Activated CD4-positive, CD25-positive, alpha-beta regulatory T cell treated with anti-CD3 and anti-CD28 coated beads, Interleukin-2, amount 50 U/mL, for 16 hours (primary cell): ENCODE results near the gene PTPRH.
"Not testable (repeated sequence)": the region's sequence is repeated elsewhere in the genome, so short reads cannot be mapped to it uniquely, and the experiment has no call there.

Experiments used
- DNase-seq: peaks from one replicate; pipeline ENCODE4 v3.0.0-alpha.2; 2020; ENCODE audit warnings: low read depth, low spot score

The PTPRH gene

DNA sequence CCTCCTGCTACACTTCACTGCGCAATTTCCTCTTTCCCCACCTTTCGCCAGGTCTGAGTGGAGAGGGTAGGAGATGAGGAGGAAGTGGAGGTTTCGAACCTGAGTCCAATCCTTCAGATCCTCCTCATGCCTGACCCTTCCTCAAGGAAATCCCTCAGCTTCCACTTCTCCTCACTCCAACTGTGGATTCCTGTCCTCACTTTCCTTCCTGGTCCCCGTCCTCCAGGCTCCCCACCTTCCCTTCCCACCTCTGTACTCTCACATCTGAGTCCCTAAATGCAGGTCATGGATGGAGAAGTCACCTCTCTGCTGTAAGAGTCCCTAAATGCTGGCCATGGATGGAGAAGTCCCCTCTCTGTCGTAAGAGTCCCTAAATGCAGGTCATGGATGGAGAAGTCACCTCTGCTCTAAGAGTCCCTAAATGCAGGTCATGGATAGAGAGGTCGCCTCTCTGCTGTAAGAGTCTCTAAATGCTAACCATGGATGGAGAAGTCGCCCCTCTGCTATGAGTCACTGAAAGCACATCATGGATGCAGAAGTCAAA, 16.2 kb upstream of the PTPRH start:
- DNase-seq = no peak

DNA sequence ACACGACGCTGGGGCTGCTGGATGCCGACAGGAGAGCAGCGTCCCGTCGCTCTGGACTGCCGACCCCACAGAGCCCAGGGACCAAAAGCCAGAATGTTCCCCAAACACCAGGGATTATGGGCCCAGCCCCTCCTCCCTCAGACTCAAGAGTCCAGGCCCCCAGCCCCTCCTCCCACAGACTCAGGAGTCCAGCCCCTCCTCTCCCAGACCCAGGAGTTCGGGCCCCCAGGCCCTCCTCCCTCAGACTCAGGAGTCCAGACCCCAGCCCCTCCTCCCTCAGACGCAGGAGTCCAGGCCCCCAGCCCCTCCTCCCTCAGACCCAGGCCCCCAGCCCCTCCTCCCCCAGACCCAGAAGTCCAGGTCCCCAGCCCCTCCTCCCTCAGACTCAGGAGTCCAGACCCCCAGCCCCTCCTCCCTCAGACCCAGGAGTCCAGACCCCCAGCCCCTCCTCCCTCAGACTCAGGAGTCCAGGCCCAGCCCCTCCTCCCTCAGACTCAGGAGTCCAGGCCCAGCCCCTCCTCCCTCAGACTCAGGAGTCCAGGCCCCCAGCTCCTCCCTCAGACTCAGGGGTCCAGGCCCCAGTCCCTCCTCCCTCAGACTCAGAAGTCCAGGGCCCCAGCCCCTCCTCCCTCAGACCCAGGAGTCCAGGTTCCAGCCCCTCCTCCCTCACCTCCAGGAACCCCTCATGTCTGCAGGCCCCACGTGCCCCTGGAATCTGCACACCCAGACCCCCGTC, 15.5 kb upstream of the PTPRH start:
- not testable (repeated sequence) for DNase-seq

DNA sequence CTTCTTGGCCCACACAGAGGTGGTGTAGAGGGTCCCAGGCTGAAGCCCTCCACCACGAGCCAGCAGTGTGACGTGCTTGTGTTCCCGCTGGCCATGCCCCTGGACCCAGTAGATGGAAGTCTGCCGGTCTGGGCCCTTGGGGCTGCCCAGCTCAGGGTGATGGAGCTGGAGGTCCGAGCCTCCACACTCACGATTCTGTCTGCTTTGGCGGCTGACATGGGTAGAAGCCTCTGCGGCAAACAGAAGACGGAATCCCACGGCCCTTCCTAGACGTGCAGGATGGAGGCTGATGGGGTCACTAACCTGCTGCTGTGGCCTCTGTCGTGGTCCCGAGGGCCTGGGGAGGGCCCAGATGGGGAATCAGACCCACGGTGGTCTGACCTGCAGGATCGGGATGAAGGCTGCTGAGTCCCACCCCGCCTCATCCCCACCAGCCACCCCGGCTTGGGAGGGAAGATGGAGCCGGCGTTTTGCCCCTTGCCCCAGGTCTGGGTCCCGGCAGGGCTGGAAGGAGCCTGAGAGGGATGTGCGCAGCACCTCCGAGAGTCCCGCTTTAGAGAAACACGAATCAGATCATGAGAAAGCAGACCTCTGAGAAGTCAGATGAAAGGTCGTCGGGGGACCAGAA, 14.9 kb upstream of the PTPRH start:
- DNase-seq = no peak

DNA sequence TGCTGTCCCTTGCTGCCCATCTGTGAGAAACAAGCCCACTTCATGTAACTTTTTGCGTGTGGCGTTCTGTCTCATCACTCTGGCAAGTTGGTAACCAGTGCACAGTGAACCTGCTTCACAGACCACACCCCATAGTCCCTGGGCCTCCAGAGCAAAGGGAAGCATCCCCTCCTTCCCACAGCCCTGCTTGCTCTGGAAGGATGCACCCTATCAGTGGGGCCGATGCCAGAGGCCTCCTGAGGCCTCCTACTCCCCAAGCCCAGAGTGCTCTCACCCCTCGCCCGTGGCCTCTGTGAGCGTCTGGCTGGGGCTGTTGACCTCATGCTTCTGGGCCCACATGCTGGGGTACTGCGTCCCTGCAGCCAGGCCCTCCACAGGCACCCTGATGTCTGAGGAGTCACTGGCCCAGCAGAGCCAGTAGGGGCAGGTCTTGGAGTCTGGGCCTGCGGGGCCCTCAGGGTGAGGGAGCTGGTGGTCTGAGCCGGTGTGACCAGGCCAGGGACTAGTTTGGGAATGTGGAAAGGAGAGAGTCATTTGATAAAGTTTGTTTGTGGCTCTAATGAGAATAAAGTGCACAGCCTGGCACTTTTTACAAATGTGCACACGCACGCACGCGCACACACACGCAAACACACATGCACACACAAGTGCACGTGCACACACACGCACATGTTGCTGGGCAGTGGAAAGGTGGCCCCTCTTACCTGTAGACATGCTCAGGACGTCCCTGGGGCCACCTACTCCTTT, 14.2 kb upstream of the PTPRH start:
- no peak for DNase-seq

DNA sequence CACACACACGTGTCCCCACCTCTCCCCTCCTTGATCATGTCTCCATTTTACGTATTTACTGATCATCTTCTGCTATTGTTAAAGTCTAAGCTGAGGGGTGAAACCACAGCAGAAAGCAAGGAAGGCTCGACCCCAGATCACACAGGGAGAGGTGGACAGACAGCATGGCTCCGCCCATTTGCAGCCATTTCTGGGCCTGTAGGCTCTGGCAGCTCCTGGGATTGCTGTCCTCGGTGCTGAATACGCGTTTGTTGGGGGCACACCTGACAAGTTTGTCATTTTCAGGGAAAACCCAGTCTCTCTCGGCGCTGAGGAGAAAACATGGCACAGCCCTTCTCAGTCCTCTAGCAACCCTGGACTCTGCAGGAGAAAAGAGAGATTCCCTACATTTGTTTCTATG, 11.2 kb upstream of the PTPRH start:
- no peak for DNase-seq

DNA sequence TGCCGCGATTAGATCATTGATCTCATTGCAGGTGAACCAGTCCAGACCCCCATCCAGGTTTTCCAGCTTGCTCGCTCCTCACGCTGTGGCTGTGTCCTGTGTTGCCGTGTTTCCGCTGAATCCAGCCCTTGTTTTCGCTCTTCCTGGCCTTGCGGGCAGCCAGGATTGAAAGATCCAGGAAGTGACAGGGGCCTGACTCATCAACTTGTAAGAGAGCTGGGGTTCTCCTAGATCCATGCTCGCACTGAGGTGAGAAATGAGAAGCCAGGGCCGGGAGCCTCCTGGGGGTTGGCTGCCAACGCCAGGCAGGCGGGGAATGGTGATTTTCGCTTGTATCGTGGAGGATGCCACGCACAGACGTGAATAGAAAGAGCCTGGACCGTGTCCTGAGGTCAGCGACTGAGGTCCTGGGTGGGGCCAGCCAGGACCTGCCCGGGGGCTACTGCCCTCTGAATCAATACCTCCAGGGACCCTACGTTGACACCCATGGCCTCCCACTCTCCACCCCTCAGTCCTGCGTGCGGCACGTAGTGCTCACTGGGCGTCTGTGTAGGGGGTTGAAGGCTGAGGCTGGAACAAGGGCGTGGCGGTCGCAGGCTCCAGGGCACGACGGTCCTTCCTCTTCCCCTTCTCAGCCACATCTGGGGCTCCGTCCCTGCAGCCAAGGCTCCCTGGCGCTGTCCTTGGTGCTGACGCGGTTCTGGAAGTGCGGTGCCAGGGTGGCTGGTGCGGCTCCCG, 7.3 kb upstream of the PTPRH start:
- DNase-seq = no peak

DNA sequence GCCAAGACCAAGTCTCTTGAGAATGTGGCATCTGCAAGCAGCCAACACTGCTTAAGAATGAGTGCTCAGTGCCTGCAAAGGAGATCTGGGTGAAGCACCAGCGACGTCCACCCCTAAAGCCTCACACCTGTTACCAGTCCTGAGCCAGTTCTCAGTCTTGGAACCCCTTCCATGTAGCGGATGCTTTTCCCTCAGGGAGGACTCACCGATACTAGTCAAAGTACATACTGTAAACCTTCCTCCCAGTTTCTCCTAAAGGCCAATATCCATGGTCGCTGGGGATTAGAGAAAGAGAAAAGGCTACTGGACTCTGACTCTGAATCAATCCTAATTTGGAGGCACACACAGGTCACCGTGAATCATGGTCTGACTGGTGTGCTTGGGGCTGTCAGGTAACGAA, 4.2 kb upstream of the PTPRH start:
- no peak for DNase-seq

DNA sequence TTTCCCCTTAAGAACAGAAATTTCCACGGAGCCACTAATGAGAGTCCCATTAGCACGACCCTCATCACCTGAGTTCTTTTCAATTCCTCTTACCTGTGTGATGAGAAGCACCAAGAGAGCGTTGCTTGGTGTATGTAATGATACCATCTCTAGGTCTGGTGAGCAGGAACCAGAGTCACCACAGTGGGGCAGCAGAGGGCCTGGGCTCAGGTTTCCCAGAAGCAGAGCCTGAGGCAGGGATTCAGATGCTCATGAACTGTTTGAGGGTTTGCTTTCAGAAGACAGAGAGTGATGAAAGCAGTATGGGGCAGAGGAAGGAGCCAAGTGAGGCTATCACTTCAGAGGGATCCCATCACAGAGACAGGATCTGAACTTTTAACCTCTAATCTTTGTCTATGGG, 3.1 kb upstream of the PTPRH start:
- no peak for DNase-seq

DNA sequence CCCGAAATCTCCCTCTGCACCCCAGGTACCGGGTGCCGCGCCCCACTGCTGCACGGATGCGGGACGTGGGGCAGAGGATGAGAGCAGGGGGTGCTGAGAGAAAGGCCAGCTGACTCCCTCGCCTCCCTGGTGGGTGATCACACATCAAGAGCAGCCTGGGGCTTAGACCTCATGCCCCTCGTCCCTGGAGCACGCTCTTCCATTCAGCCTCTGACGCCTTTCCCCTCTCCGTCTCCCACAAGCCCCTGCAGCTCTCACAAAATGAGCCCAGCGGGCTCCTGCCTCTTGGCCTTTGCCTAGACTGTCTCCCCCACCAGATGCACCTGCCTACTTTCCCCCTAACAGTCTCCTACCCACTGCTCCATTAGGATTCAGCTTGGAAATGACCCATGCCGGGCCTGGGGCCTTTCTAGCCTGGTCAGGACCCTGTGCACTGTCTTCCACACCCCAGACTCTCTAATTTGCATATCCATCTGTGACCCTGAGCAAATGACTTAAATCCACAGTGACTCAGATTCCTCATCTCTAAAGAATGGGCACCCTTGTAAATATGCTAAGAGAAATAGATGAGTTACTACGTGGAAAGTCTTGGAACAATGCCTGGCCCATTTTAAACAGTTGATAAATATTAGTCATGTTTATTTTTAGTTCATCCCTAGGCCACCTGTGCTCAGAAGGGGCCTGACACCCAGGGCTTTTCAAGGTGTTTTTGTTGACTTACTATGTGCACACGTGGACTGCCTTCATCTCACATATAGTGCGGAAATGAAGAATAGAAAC, 582 bp upstream of the PTPRH start:
- no peak for DNase-seq

DNA sequence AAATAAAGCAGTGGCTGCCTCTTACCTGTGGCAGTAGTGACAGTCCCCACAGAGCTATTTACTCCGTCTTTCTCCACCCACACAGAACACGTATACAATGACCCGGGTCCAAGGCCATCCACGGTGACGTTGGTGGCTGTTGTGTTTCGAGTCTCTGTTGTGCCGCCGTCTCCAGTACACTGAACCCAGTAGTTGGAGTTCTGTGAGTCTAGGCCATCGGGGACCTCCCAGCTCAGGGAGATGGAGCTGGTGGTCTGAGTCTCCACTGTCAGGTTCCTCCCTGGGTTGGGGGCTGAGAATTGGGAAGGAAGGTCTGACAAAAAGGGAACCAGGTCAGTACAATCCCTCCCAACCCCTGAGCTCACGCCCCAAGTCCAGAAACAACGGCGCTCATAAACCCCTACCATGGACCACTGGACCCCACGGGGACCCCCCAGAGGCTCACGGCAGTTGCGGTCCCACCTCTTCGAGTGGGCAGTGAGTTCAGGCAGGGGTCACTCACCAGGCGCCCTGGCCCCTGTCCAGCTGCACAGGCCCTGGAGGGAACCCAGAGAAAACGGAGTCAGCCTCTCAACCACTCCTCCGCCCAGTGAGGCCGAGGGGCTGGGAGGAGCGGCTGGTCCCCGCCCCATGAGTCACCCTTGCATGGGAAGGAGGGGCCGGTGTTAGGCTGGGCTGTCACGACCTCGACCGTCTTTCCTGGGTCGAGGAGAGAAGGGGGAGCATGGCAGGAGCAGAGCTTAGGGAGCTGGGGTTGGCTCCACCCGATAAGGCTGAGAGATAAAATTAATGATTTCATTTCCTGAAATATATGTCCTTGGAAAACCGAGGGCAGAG, 2.4 kb downstream of the PTPRH start:
- DNase-seq = no peak

DNA sequence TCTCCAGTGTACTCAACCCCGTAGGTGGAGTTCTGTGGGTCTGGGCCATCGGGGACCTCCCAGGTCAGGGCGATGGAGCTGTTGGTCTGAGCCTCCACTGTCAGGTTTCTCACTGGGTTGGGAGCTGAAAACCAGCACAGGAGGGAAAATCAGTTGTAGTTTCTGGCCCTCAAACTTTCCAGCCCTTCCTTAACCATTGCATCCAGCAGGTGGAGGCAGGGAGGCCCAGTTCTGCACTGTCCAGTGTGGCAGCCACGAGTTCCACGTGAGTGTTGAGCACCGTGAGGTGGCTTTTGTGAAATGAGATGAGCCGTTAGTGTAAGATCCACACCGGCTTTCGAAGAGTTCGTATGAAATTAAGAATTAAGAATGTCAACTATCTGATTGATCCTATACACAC, 7.1 kb downstream of the PTPRH start:
- not testable (repeated sequence) for DNase-seq

DNA sequence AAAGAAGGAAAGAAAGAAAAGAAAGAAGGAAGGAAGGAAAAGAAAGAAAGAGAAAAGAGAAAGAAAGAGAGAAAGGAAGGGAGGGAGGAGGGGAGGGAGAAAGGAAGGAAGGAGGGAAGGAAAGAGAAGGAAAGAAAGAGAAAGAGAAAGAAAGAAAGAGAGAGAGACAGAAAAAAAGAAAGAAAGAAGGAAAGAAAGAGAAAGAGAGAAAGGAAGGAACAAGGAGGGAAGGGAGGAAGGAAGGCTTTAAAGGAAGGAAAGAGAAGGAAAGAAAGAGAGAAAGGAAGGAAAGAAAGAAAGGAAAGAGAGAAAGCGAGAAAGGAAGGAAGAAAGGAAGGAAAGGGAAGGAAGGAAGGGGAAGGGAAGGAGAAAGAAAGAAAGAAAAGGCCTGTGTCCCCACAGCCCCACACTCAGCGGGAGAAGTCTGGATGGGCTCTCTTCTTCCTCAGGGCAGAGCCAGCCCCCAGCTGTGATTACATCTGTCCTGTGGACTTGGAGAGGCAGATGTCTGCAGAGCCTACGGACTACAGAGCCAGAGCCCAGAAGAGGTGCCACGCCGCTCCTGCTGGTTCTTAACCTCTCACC, 9.6 kb downstream of the PTPRH start:
- DNase-seq = no peak

DNA sequence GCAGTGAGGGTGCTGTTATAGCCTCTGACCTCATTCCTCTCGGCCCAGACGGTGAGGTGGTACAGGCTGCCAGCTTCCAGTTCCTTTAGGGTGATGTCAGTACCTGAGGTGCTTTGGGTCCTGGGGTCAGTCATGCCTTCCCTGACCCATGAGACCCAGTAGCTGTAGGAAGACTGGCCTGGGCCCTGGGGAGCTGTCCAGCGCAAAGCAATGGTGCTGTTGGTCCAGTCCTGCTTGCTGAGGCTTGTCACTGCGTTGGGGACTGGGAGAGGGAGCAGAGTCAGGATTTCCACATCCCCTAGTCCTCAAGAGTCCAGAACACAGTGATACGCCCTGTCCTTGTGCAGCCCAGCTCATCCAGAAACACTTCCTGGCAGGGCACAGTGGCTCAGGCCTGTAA, 10.7 kb downstream of the PTPRH start:
- no peak for DNase-seq

DNA sequence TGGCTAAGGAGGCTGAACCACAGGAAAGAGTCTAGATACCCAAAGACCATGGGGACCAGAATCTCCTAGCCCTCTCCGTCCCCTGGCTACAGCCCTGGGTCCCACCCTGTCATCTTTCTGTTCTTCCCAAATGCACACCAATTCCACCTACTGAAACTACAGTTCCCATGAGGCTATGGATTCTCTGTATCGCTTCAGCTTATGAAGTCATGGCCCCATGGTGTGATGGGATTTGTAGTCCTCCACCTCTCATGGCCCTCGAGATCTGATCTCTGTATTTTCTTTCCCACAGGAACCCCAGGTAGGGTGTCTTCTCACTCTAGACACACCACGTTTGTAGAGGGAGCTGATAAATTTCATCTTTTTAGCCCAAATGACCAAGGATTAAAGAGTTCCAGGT, 11.8 kb downstream of the PTPRH start:
- DNase-seq = no peak

DNA sequence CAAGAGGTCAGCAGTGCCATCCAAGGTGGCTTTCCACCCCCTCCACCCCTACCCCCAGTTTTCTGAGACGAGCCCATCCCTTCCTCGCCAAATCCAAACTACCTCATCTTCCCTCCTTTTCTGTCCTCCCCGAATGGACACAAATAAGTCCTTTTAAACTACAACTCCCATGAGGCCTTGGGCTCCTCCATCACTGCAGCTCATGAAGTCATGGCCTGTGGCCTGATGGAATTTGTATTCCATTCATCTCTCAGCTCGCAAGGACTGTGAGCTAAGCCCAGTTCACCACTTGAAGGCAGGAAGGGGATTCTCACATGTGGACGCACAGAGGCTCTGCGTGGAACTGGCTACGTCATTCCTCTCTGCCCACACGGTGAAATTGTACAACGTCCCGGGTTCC, 12.5 kb downstream of the PTPRH start:
- DNase-seq = no peak

DNA sequence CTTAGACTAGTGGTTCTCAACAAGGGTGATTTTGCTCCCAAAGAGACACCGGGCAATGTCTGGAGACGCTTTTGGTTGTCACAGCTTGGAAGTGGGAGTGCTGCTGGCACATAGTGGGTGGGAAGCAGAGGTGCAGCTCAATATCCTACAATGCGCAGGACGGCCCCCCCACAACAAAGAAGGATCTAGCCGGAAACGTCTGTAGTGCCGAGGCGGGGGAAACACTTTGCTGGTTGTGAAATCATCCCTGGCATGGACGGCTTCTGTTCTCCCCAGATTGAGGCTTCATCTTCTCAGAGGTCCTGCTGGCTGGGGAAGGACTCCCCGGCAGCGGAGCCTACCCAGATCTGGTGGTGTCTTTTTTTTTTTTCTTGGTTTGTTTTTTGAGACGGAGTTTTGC, 15.8 kb downstream of the PTPRH start:
- no peak for DNase-seq

DNA sequence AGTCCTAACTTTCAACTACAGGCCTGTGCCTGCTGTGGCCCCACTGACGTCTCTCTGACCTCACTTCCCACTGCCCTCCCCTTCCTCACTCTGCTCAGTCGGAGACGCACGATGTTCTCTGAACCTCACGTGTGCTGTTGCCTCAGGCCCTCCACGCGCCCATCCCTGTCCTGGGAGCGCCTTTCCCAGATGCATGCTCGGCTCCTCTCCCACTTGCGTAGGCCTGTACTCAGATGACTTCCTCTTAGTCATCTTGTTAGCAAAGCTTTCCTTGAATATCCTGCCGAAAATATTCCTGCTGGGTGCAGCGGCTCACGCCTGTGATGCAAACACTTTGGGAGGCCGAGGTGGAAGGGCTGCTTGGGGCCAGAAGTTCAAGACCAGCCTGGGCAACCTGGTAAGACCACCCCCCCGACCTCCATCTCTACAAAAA, 19.9 kb downstream of the PTPRH start:
- no peak for DNase-seq

DNA sequence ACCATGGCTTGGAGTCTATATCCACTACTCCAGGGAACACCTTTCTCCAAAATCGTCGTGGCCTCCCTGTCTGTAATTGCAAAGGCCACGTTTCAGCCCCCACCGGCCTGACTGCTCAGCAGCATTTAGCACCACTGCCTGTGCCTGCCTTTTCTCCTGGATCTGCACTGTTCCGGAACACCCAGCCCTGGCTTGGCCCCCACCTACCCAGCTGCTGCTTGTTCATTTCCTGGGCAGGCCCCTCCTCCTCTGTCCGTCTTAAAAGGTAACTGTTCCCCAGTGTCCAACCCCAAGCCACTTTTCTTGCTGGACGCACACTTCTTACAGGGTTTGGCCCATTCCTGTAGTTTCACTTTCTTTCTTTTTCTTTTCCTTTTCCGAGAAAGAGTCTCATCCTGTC, 20.7 kb downstream of the PTPRH start:
- no peak for DNase-seq

DNA sequence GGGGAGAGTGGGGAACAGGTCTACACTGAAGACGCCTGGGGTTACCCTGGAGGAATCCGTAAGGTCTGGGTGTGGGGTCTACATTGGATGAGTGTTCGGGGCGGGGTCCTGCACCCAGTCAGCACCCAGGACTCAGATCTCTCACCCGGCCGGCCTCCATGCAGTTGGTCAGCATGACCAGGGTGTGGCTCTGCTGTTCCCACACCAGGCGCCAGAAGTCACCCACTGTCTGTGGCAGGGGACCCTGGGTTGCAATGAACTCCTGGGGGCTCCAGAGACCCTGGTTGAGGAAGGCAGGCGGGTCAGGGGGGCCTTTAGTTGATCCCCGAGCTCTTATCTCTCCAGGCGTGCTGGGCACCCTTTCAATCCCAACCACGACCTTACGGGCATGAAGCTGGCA, 23.2 kb downstream of the PTPRH start:
- no peak for DNase-seq

DNA sequence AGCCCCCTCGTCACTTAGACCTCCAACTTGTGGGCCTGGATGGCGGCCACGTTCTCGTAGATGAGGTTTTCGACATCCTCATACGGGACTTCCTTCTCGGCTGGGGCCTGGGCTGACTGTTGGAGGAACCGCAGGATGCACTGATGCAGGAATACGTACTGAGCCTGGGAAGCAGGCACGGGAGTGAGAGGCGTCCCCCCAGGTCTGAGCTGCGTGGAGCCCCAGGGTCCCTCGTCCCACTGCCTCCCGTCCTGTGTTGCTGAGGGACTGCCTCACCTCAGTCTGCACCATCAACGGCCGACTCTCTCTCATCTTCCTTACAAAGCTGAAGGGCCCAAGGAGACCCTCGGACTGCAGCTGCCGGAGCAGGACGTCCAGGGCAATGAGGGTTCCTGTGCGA, 27.6 kb downstream of the PTPRH start:
- DNase-seq = no peak
